Endothelial cell (in vitro differentiated cells): ENCODE results near the gene PEX13. TPM values are rescaled to one million over a fixed set of nuclear protein-coding genes. Genes with fewer than 3 reads are reported as not detected.

Source experiments
- DNase-seq: peaks from one replicate; pipeline ENCODE4 v3.0.0; 2021; ENCODE audit warnings: low spot score
- H3K27ac Mint-ChIP-seq: one replicate; pipeline ENCODE4 v1.8.0; 2021; ENCODE audit warnings: mixed read lengths, inconsistent platforms; ENCODE audit not compliant: unreplicated experiment
- H3K27me3 Mint-ChIP-seq: one replicate; pipeline ENCODE4 v1.8.0; 2021; ENCODE audit warnings: mild to moderate bottlenecking, moderate library complexity, mixed read lengths, inconsistent platforms; ENCODE audit not compliant: unreplicated experiment
- H3K36me3 Mint-ChIP-seq: one replicate; pipeline ENCODE4 v1.8.0; 2021; ENCODE audit warnings: mild to moderate bottlenecking, low read depth, mixed read lengths, inconsistent platforms; ENCODE audit not compliant: unreplicated experiment
- H3K4me1 Mint-ChIP-seq: one replicate; pipeline ENCODE4 v1.8.0; 2021; ENCODE audit warnings: mild to moderate bottlenecking, mixed read lengths, inconsistent platforms; ENCODE audit not compliant: unreplicated experiment
- H3K4me3 Mint-ChIP-seq: one replicate; pipeline ENCODE4 v1.8.0; 2021; ENCODE audit warnings: mild to moderate bottlenecking, mixed read lengths, inconsistent platforms; ENCODE audit not compliant: unreplicated experiment
- H3K9me3 Mint-ChIP-seq: one replicate; pipeline ENCODE4 v1.8.0; 2021; ENCODE audit warnings: mixed read lengths, inconsistent platforms; ENCODE audit not compliant: unreplicated experiment
- total RNA-seq: library from RNA; stranded (reverse); fragmentation: NEBNext Ultra II Directional; extraction: Animal tissue kit (Norgen Biotek cat#: 25700); gene quantifications from one replicate; pipeline ENCODE4 v1.2.1, GENCODE V29; 2021; ENCODE audit not compliant: unreplicated experiment
- TF ChIP-seq, protein P1 (sequence below): fragments of 200-600 bp; sonication (generic); IDR thresholded peaks from one replicate; pipeline ENCODE4 v1.5.0; 2021; ENCODE audit warnings: antibody characterized with exemption; ENCODE audit not compliant: unreplicated experiment

The PEX13 gene
- total RNA-seq, 1 donor from 2014 or later, result 24.8 TPM

DNA sequence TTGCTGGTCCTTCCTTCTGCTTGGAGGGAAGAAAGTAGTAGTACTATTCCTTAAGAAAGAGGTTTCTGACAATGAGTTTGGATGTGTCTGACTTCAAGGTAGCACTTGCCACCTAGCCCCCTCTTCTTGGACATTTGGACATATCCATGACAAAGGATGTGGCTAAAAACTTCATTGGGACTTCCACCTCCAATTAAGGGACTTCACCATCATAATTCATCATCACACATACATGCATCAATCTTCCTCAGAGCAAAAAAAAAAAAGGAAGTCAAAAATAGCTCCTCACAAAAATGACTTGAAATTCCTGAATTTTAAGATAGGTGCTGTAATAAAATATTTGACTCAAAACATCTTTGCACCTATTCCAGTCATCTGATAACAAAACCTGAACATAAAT lies 23.4 kb upstream of the PEX13 start:
- TF ChIP-seq, protein P1, sequence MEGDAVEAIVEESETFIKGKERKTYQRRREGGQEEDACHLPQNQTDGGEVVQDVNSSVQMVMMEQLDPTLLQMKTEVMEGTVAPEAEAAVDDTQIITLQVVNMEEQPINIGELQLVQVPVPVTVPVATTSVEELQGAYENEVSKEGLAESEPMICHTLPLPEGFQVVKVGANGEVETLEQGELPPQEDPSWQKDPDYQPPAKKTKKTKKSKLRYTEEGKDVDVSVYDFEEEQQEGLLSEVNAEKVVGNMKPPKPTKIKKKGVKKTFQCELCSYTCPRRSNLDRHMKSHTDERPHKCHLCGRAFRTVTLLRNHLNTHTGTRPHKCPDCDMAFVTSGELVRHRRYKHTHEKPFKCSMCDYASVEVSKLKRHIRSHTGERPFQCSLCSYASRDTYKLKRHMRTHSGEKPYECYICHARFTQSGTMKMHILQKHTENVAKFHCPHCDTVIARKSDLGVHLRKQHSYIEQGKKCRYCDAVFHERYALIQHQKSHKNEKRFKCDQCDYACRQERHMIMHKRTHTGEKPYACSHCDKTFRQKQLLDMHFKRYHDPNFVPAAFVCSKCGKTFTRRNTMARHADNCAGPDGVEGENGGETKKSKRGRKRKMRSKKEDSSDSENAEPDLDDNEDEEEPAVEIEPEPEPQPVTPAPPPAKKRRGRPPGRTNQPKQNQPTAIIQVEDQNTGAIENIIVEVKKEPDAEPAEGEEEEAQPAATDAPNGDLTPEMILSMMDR, result no peak
- H3K27ac Mint-ChIP-seq, result no peak overlapping the region
- no peaks in the 10 kb centered on the region for H3K4me1 Mint-ChIP-seq
- no peaks in the 10 kb centered on the region for H3K27me3 Mint-ChIP-seq
- peaks cover 9% of the 10 kb centered on the region for H3K9me3 Mint-ChIP-seq
- DNase-seq, result no peak
- H3K36me3 Mint-ChIP-seq, result peaks cover 35% of the 10 kb centered on the region
- no peak overlapping the region for H3K4me3 Mint-ChIP-seq

DNA sequence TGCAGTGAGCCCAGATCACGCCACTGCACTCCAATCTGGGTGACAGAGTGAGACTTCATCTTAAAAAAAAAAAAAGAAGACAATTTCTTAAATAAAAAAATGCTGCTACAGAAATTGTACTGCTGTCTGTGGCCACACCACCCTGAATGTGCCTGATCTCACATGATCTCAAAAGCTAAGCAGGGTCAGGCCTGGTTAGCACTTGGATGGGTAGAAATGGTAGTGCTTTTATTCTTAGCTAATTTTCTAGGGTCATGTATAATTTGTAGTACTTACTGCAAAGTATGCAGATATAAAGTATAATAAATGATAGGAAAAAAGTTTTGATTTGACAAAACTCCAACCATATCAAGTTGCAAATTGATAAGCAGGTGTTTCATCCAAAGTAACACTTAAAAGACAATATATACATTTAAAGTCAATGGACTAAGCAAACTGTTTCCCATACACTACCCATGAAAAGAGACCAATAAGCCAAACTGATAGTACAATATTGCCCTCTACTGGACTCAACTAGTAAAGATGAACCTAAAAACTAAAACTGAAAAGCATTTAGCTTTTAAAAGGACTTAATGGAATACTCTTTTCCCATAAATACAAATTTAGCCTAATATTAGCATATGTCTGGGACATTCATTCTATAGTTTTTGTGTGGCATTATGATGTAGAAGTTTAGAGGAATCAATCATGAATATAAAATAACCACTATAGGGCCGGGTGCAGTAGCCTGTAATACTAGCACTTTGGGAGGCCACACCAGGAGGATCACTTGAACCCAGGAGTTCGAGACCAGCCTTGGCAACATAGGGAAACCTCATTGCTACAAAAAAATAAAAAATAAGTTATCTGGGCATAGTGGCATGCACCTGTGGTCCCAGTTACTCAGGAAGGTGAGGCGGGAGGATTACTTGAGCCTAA lies 18.6 kb upstream of the PEX13 start:
- no peaks in the 10 kb centered on the region for H3K9me3 Mint-ChIP-seq
- peaks cover 5% of the 10 kb centered on the region for H3K36me3 Mint-ChIP-seq
- TF ChIP-seq, protein P1, result peak; percentile 45
- no peak for DNase-seq
- H3K4me1 Mint-ChIP-seq, result no peaks in the 10 kb centered on the region
- no peak overlapping the region for H3K4me3 Mint-ChIP-seq
- H3K27me3 Mint-ChIP-seq, result no peaks in the 10 kb centered on the region
- no peak overlapping the region for H3K27ac Mint-ChIP-seq

DNA sequence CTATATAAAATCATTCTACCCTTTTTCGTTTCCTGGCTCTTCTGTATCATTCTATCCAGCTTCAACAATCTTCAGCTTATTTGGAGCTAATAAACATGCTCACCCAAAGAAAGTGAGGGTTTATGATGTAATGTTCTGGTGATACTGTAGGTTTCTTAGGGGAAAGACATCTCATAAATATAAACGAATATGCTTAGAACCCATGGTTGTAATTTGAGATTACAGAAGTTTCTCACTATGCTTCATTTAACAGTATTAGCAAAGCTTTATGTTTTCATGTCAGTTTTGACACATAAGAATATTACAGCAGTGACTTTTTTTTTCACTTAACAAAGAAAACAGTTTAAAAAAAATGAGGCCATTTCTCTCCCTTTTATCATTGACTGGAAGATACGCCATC lies 11.8 kb upstream of the PEX13 start:
- H3K27me3 Mint-ChIP-seq, result no peaks in the 10 kb centered on the region
- no peak overlapping the region for H3K4me3 Mint-ChIP-seq
- DNase-seq, result no peak
- H3K9me3 Mint-ChIP-seq, result no peaks in the 10 kb centered on the region
- TF ChIP-seq, protein P1, result no peak
- no peaks in the 10 kb centered on the region for H3K4me1 Mint-ChIP-seq
- no peaks in the 10 kb centered on the region for H3K36me3 Mint-ChIP-seq
- H3K27ac Mint-ChIP-seq, result no peak overlapping the region

DNA sequence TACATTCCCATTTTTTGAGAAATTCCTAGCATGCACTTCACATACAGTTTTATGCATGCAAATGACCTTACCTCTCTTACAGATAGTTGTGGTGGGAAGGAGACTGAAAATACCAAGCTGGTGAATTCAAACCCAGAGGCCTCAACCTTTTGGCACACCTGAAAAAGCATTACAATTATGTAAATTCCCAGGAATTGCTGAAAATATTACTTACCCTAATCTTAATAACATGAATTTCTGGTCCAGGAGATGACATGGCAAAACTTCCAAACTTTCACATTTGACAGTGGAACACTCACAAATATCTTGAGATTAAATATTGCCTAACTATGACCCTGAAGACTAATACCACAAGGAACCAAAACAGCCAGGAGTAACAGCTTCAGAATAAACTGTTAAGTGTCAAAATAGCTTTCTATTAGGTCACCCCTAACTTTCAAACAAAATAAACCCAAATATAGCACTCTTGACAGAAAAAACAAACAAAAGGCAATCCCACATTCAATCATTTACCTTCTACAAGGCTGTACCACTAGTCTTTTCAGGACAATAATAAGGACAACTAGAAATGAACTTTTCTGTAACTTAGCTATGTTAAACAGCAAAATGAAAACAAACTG lies 10.9 kb upstream of the PEX13 start:
- TF ChIP-seq, protein P1, result no peak
- no peaks in the 10 kb centered on the region for H3K9me3 Mint-ChIP-seq
- no peak for DNase-seq
- no peaks in the 10 kb centered on the region for H3K27me3 Mint-ChIP-seq
- H3K27ac Mint-ChIP-seq, result no peak overlapping the region
- H3K36me3 Mint-ChIP-seq, result no peaks in the 10 kb centered on the region
- no peaks in the 10 kb centered on the region for H3K4me1 Mint-ChIP-seq
- H3K4me3 Mint-ChIP-seq, result no peak overlapping the region

DNA sequence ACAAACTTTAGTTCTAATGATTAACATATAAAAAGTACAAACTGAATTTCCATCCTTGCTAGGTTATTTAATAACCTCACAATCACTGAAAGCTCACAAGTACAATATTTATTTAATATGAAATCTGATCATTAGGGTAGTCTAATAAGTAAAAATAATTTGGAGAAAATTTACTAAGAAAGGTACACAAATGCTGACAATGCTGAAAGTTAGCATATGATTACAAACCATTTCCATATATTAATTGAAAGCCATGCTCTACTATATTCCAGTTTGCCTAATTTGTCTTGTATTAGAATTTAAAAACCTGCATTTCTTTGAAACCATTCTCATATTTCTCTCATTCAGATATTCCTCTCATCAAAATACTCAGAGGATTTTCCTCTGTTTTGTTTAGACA lies 8.2 kb upstream of the PEX13 start:
- no peak overlapping the region for H3K4me3 Mint-ChIP-seq
- no peaks in the 10 kb centered on the region for H3K27me3 Mint-ChIP-seq
- DNase-seq, result no peak
- no peak overlapping the region for H3K27ac Mint-ChIP-seq
- H3K4me1 Mint-ChIP-seq, result no peaks in the 10 kb centered on the region
- H3K9me3 Mint-ChIP-seq, result no peaks in the 10 kb centered on the region
- TF ChIP-seq, protein P1, result no peak
- H3K36me3 Mint-ChIP-seq, result no peaks in the 10 kb centered on the region
